BLaER1 treated with 17β-estradiol and CSF1 and Interleukin-3, amounts not matched to agents 10 nM and 100 nM (cell line): ENCODE measurements around the gene C14orf93.

Experiments used
- H3K27ac ChIP-seq, 11 experiments: shearing (Covaris generic); formaldehyde crosslinking; 2 replicates each; pipeline ENCODE4 v1.8.1; 2022
- H3K27me3 ChIP-seq, 11 experiments: shearing (Covaris generic); formaldehyde crosslinking; 2 replicates each; pipeline ENCODE4 v1.8.1; 2022
- H3K36me3 ChIP-seq, 11 experiments: shearing (Covaris generic); formaldehyde crosslinking; 2 replicates each; pipeline ENCODE4 v1.8.1; 2022
- H3K4me1 ChIP-seq, 10 experiments: shearing (Covaris generic); formaldehyde crosslinking; 2 replicates each; pipeline ENCODE4 v1.8.1; 2022
- H3K4me2 ChIP-seq, 11 experiments: shearing (Covaris generic); formaldehyde crosslinking; 2 replicates each; pipeline ENCODE4 v1.8.1; 2022
- H3K4me3 ChIP-seq, 10 experiments: shearing (Covaris generic); formaldehyde crosslinking; 2 replicates each; pipeline ENCODE4 v1.8.1; 2022
- H3K9ac ChIP-seq, 11 experiments: shearing (Covaris generic); formaldehyde crosslinking; 2 replicates each; pipeline ENCODE4 v1.8.1; 2022
- H3K9me3 ChIP-seq, 11 experiments: shearing (Covaris generic); formaldehyde crosslinking; replicated peaks in 1 of 11; 2 replicates each; pipeline ENCODE4 v1.8.1; 2022
- H4K20me1 ChIP-seq, 11 experiments: shearing (Covaris generic); formaldehyde crosslinking; 2 replicates each; pipeline ENCODE4 v1.8.1; 2022
- Cebpa-rat ChIP-seq, 11 experiments: shearing (Covaris generic); IDR thresholded peaks; 2 replicates each; pipeline ENCODE4 v1.8.1; 2022

C14orf93 gene, protein sequence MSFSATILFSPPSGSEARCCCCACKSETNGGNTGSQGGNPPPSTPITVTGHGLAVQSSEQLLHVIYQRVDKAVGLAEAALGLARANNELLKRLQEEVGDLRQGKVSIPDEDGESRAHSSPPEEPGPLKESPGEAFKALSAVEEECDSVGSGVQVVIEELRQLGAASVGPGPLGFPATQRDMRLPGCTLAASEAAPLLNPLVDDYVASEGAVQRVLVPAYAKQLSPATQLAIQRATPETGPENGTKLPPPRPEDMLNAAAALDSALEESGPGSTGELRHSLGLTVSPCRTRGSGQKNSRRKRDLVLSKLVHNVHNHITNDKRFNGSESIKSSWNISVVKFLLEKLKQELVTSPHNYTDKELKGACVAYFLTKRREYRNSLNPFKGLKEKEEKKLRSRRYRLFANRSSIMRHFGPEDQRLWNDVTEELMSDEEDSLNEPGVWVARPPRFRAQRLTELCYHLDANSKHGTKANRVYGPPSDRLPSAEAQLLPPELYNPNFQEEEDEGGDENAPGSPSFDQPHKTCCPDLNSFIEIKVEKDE

DNA sequence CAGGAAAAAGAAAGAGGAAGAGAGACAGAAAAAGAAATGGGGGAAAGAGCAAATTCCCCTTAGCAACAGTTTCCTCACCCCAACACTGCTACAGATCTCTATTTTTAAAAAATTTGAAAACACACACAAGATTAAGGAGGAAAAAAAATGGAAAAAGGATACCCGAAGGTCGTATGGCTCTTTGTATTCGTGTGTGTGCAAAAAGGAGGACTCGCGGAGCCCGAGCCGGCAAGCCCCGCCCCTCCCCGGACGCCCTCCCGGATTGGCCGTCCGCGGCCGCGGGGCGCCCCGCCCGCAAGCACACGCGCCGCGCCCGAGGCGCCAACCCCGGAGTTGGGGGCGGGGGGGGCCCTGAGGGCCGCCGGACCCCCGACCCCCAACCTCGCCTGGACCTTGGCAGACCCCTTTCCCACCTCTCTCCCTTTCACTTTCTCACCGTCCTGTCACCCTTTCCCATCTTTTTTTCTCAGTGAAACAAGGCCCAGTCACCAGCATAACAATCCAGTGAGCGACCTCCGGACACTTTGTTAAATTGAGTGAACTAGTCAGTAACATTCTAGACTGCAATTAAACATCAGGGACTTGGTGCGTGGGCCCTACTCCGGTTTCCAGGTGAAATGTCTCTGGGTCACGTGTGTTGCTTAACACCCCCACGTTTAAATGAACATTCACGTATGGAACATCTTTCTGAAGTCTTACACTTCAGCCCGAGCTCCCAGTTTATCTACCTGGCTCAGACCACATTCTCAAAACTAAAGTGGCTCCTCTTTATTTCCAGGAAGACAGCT is at the start of gene C14orf93:
Gene C14orf93, minus strand, starts transcription at position 205 of the 788 bp plus-strand sequence. CDS start 11,120 bp downstream, outside the sequence.
- H3K4me3 ChIP-seq = peak within 1 kb of the TSS; percentile 48 to 72 (median 62)
- H3K4me1 ChIP-seq = peaks cover 38 to 47% (median 43%) of the 10 kb centered on the region in 10 experiments
- no peak for TF ChIP-seq Cebpa-rat (IDR thresholded peaks at IDR 0.05)
- H3K36me3 ChIP-seq = no peaks in the 10 kb centered on the region
- no peaks in the 10 kb centered on the region for H4K20me1 ChIP-seq
- peak within 1 kb of the TSS; percentile 75 to 95 (median 85) for H3K4me2 ChIP-seq
- H3K9me3 ChIP-seq = no peaks in the 10 kb centered on the region; a peak in 1 of 22 replicates
- no peaks in the 10 kb centered on the region for H3K27me3 ChIP-seq
- peak within 1 kb of the TSS; percentile 76 to 97 (median 95) for H3K27ac ChIP-seq
- peak within 1 kb of the TSS; percentile 75 to 90 (median 81) for H3K9ac ChIP-seq

DNA sequence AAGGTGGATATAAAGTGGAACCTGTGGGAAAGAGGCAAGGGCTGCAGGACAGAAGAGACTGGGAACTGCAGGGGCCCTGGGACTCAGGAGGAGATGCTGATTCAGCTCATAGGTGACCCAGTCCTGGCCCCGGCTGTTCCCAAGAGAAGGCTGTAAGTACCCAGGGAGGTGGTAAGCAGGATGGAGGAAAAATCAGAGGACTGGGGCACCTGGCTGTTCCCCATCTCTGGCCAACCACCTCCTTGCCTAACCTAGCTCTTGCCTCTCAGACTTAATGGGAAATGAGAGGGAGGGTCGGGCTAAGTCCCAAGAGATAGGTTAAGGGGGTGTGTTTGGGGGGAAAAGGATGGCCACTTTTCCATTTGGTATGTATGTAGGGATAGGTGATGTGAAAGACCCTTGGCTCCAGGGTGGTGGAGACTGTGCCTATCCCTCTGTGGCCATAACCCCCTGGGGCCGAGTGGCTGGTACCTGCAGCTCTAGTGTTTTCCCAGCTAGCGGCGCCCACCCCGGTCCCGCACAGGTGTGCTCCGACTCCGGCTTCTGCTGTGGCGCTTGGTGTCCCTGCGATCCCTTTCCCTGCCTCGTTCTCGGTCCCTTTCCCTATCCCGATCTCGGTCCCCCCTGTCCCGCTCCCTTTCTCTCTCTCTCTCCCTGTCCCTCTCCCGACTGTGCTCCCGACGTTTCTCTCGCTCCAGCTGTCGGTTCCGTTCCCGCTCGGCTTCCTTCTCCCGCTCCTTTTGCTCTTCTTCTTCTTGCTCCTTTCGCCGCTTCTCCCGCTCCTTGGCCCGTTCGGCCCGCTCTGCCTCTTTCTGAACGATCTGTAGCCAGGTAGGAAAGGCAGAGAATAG is 48.9 kb upstream of the C14orf93 start:
- Histone ChIP-seq H3K27me3 (peaks cover 3 to 11% (median 8%) of the 10 kb centered on the region in 11 experiments; a peak in 15 of 22 replicates), H4K20me1 (peaks cover 46 to 85% (median 57%) of the 10 kb centered on the region in 11 experiments; a peak in 21 of 22 replicates), H3K27ac (no peak overlapping the region), H3K4me3 (no peak overlapping the region), H3K36me3 (peaks cover 48 to 58% (median 53%) of the 10 kb centered on the region in 11 experiments), H3K4me1 (peaks cover 14 to 66% (median 45%) of the 10 kb centered on the region in 10 experiments; a peak in 19 of 20 replicates), H3K9me3 (no peaks in the 10 kb centered on the region), H3K9ac (peak overlapping the region in 1 of 11 experiments; percentile 26; a peak in 2 of 22 replicates), H3K4me2 (peak overlapping the region in 8 of 11 experiments; percentile 32 to 100 (median 96); a peak in 9 of 22 replicates)
- no peak for TF ChIP-seq Cebpa-rat (IDR thresholded peaks at IDR 0.05)

DNA sequence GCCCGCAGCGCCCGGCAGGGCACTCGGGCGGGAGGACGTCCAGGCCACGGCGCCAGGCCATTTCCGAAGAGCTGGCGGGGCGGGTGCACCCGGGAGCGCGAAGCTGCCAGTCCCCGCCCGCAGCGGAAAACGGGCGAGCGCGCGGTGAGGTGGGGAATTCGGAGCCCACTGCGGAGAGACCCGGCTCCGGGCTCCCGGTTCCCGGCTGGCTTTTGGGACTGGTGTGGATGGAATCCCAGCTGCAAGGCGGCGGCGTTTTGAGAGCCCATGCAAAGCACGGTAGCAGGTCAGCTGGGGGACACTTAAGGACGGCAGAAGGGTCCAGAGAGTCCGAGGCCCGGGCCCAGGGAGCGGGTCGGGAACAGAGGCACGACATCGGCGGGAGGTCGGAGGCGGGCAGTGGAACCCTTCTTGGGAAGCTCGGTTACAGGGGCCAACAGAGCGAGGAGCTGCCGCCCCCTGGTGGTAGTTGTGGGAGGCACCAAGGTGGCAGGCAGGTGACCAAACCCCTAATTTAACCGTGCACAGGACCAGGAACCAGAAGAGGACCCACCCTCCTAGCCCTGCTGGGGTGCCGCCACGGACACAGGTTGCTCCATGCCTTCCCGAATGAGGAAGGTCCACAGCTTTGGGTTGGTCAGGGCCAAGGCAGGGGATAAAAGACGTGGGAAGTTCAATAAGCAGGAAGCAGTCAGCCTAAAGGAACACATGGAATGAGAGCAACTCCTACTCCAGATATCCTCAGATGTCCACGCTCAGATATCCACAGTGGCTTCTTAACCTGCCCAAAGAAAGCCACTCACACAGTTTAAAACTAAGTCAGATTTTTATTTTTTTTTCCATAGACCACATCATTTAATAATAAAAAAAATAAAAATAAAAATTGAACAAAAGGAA is 48.1 kb upstream of the C14orf93 start:
- Histone ChIP-seq H4K20me1 (peaks cover 38 to 77% (median 49%) of the 10 kb centered on the region in 11 experiments; a peak in 21 of 22 replicates), H3K27ac (peak overlapping the region in 9 of 11 experiments; percentile 11 to 66 (median 59); a peak in 17 of 22 replicates), H3K9me3 (no peaks in the 10 kb centered on the region), H3K36me3 (peaks cover 40 to 49% (median 44%) of the 10 kb centered on the region in 11 experiments), H3K9ac (peak overlapping the region; percentile 64 to 82 (median 75)), H3K4me1 (peaks cover 14 to 66% (median 45%) of the 10 kb centered on the region in 10 experiments; a peak in 19 of 20 replicates), H3K4me3 (peak overlapping the region; percentile 65 to 78 (median 72)), H3K27me3 (peaks cover 3 to 11% (median 8%) of the 10 kb centered on the region in 11 experiments; a peak in 15 of 22 replicates), H3K4me2 (peak overlapping the region; percentile 93 to 100 (median 99))
- no peak for TF ChIP-seq Cebpa-rat (IDR thresholded peaks at IDR 0.05)

DNA sequence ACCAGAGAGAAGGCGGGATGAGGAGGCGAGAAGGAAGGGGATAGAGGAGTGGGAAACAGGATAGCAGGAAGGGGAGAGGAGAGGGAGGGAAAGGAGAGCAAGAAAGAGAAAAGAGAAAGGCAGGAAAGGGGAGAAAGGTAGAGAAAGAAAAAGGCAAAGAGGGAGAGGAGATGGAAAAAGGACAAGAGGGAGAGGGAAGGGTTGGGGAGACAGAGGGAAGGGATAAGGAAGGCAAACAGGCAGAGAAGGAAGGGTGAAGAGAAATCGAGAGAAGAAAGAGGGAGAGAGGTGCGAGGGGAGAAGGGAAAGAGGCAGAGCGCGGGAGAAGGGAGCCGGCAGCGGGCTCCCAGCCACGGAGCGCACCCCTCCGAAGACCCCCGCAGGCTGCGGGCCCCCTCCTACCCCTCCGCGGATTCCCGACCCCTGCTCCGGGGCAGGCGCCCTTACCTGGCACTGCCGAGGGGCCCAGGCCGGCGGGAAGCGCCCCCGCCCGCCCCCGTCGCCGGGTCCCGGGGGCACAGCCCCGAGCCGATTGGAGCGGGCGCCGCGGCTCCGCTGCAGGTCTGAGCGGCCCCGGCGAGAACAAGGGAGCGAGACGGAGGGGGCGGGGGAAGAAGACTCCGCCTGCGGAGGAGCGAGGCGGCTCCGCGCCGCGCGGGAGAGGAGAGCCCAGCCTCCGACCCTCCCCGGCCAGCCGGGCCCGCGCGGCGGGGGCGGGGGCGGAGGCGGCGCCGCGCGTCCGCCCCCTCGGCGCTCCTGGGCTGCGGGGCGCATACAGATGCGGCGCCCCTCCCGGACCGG is 47.2 kb upstream of the C14orf93 start, which contains the start of gene CDH24:
Gene CDH24, minus strand, starts transcription at position 565 of the 801 bp plus-strand sequence. CDS start 1,787 bp downstream, outside the sequence.
- H3K4me2 ChIP-seq = peak within 1 kb of the TSS; percentile 93 to 100 (median 99)
- H3K27ac ChIP-seq = peak within 1 kb of the TSS in 9 of 11 experiments; percentile 11 to 66 (median 59); a peak in 17 of 22 replicates
- H3K4me1 ChIP-seq = peaks cover 14 to 66% (median 42%) of the 10 kb centered on the region in 10 experiments; a peak in 19 of 20 replicates
- no peak for TF ChIP-seq Cebpa-rat (IDR thresholded peaks at IDR 0.05)
- H3K9me3 ChIP-seq = no peaks in the 10 kb centered on the region
- peaks cover 30 to 68% (median 41%) of the 10 kb centered on the region in 11 experiments; a peak in 21 of 22 replicates for H4K20me1 ChIP-seq
- H3K27me3 ChIP-seq = peaks cover 3 to 11% (median 8%) of the 10 kb centered on the region in 11 experiments; a peak in 15 of 22 replicates
- H3K4me3 ChIP-seq = peak within 1 kb of the TSS; percentile 65 to 78 (median 72)
- H3K9ac ChIP-seq = peak within 1 kb of the TSS; percentile 64 to 82 (median 75)
- H3K36me3 ChIP-seq = peaks cover 31 to 40% (median 36%) of the 10 kb centered on the region in 11 experiments

DNA sequence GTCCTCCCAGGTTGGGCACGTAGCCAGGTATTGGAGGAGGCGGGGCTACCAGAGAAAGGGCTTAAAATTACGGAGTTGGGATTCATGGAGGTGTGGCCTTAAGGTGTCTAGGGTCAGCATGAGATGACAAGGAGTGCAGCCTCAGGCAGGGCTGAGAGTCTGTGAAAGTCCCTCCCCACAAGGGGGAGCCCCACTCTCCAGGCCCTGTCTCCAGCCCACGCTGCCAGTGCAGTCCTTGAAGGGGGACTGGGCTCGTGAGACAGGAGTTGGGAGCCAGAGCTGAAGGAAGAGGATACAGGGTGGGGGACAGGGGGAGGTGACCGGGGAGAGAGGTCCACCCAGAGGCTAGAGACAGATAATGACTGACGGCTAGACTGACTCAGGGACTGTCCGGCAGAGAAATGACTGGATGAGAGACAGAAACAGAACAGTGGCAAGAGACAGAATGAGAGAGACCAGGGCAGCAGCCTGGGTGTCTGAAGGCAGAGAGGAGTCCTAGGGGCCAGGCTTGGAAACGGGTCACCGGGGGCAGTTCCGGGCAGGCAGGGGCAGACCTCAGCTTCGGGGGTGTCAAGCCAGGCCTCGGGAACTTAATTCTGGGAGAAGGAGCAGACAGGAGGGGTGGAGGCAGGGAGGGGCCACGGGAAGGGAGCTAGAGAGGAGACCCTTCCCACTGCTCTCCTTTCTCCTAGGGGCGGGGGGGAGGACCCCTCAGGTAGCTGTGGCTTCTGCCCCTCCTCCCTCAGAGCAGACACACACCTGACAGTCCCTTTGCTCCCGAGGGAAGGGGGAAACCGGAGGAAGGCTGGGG is 46.4 kb upstream of the C14orf93 start:
- peaks cover 3 to 11% (median 8%) of the 10 kb centered on the region in 11 experiments; a peak in 15 of 22 replicates for H3K27me3 ChIP-seq
- H3K27ac ChIP-seq = peak overlapping the region in 1 of 11 experiments; percentile 6; a peak in 4 of 22 replicates
- peak overlapping the region; percentile 65 to 78 (median 72) for H3K4me3 ChIP-seq
- TF ChIP-seq Cebpa-rat (IDR thresholded peaks at IDR 0.05) = no peak
- H3K4me2 ChIP-seq = peak overlapping the region; percentile 93 to 100 (median 99)
- peaks cover 30 to 60% (median 37%) of the 10 kb centered on the region in 11 experiments; a peak in 21 of 22 replicates for H4K20me1 ChIP-seq
- peak overlapping the region; percentile 45 to 82 (median 74); a peak in 18 of 22 replicates for H3K9ac ChIP-seq
- peaks cover 27 to 33% (median 31%) of the 10 kb centered on the region in 11 experiments for H3K36me3 ChIP-seq
- H3K9me3 ChIP-seq = no peaks in the 10 kb centered on the region
- peaks cover 14 to 66% (median 42%) of the 10 kb centered on the region in 10 experiments; a peak in 19 of 20 replicates for H3K4me1 ChIP-seq
